Daoy (cell line): ENCODE measurements around the gene HOXB7. TPM values are rescaled to one million over a fixed set of nuclear protein-coding genes. Genes with fewer than 3 reads are reported as not detected.

Source experiments
- DNase-seq: peaks from one replicate; pipeline ENCODE4 v3.0.0-alpha.2; 2015; ENCODE audit warnings: low read depth
- total RNA-seq: library from RNA; depleted of rRNA; stranded (reverse); fragments of >200 nt; shearing (Covaris generic); gene quantifications from 2 replicates; pipeline ENCODE4 v1.2.3, GENCODE V29; 2014

HOXB7 gene
- total RNA-seq, 1 experiment from 2014 or later = 13.2 TPM

DNA sequence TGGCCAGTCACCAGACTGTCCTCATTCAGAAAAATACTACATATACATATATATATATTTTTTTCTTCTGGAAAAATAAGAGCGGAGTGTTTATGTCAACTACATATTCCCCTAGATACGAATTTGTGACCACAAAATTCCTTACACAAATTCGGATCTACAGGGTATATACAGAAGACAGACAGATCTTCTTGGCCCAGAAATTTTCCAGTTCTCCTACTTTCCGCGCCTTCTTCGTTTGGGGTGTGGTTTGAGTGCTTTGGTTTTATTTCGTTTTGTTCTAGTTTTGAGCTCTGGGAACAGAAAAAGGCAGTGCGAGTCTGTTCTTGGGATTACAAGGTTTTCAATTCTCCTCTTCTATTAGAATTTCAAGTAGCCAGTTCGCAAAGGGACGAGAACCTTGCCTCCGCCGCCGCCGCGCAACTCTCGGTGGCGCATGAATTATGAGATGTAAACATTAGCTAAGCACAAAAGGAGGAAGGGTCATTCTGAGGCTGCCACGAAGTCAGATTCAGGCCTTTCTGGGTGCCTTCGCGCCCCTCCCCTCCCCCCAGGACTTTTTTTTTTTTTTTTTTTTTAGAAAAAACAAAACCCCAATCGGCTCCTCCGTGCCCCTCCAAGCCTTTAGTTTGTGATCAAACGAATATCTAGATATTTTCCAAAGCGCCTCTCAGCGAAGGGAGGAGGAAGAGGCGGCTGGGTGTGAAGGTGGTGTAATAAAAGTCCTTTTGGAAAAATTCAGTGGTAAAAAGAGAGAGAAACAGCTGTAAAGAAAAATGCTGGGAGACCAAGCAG lies 30.9 kb downstream of the HOXB7 start:
- DNase-seq = no peak

DNA sequence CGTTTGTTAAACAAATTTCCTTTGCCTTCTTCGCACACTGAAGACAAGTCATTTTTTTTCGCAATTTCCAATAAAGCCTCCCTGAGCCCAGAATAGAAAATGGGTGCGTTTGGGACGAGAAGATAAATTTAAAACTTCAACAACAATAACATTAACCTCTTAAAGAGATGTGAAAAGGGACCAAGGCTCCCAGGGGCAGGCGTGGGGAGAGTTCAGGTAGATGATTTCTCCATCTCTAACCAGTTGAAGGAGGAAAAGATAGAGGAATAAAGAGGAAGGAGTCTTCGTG lies 31.4 kb downstream of the HOXB7 start:
- DNase-seq = no peak

GRCh38 chr17:48578616-48579470 lies 32.0 kb downstream of the HOXB7 start:
- no peak for DNase-seq

- DNase-seq = peak; percentile 75
Observed at GRCh38 chr17:48577946-48578615, 32.7 kb downstream of the HOXB7 start, which contains the start of gene HOXB4. HOXB4 (minus strand) TSS chr17:48578350; CDS start chr17:48578319, 31 bp downstream.

- DNase-seq = no peak
Observed at GRCh38 chr17:48577330-48577945, 33.4 kb downstream of the HOXB7 start.

- peak; percentile 57 for DNase-seq
Observed at GRCh38 chr17:48576479-48577309, 34.1 kb downstream of the HOXB7 start.

- DNase-seq = no peak
Observed at GRCh38 chr17:48575673-48576478, 34.9 kb downstream of the HOXB7 start.

DNA sequence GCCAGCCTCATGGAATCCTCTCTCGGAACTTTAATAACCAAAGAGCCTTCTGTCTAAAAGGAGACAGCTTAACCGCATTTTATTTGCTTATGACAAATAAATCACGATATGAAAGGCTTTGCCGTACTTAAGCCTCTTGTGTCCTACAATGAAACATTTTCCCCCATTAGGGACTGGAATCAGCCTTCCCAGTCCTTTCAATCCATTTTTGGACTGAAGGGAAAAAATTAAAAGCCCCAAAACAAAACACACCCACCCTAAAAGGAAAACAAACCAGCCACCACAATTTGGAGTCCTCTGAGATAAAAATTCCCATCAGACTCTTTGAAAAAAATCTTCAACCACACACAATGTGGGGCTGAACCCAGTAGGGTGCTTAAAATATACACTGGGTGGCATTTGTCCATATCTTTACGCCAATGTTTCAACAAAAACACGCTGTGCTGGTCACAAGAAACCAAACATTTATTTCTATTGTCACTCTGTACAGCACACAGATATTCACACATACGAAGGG lies 35.7 kb downstream of the HOXB7 start:
- DNase-seq = no peak

- DNase-seq = no peak
Observed at GRCh38 chr17:48574505-48575065, 36.2 kb downstream of the HOXB7 start.

GRCh38 chr17:48571826-48572417 lies 38.9 kb downstream of the HOXB7 start:
- no peak for DNase-seq

DNA sequence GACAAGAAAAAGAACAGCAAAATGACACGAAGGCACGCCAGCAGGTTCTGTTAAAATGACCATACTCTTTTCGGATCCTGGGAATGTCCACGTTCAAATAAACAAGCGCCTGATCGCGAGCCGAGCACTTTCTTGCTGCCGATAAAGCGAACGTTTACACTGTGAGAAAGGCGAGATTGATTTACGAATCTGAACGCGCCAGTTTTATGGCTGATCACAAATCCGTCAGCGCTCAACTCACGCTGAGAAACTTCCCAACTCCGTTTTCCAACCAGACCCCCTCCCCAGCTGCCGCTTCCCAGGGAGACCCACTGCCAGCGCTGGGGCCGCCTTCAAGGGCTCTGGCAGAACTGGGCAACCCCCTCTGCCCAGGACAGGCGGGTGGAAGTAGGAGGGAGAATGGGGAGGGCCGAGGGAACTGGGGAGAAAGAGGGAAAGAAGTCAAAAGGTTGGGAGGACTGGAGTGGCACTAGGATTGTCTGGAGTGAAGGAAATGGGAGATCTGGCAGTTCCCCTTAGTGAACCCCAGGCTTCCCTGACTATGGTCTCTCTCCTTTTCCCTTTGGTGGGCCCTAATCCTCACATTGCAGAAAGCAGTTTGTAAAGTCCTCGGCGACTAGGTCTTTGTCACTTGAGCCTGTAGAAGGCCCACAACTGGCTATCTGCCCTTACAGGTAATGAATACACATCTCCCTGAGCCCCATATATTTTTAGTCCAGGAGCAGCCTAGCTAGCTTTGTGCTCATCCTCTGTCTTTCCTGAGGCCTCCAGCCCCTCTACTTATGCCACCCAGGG lies 39.6 kb downstream of the HOXB7 start:
- DNase-seq = no peak

- no peak for DNase-seq
Observed at GRCh38 chr17:48570325-48571023, 40.3 kb downstream of the HOXB7 start.

GRCh38 chr17:48569674-48570324 lies 41.0 kb downstream of the HOXB7 start:
- DNase-seq = no peak

DNA sequence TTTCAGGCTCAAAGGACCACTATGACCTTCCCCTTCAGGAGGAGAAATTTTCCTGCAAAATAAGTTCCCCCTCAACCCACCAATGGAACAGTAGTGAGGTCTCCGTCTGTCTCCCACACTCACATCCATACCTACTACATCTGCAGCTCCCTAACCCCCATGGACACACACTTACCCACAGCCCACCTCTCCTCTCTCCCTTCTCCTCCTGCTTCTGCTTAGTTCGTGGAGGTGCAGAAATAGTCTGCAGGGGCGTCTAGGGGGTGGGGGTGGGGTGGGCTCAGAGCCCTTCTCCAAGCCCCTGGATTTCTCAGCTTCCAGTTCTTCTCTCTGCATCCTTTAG lies 41.6 kb downstream of the HOXB7 start:
- no peak for DNase-seq

DNA sequence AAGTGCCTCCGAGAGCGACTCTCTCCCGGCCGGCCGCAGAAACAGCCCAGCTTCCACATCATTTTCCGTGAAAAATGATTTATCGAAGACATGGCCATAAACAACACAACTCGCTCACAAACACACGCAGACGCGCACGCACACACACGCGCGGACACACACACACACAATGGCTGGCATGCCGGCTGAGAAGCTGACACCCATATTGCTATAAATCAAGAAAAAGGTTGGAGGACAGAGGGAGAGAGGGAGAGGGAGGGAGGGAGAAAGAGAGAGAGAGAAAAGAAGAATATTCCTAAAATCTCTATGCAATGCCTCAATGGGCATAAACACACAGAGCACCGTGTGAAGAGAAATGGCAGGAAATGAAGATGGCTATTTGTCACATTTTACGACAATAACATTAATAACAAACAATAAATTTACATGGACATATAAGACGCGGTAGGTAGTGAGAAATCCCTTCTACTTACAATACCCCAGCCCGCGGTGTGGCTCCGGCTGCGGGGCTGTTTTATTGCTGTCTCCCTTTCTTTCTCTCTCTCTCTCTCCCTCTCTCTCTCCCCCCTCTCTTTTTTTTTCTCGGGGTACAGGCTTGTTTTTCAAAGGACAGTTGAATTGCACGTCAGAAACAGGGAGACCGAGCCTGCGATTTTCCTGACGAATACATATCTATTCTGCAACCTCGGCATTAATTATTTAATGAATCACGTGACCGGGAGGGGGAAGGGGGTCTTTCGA lies 42.1 kb downstream of the HOXB7 start:
- DNase-seq = no peak

DNA sequence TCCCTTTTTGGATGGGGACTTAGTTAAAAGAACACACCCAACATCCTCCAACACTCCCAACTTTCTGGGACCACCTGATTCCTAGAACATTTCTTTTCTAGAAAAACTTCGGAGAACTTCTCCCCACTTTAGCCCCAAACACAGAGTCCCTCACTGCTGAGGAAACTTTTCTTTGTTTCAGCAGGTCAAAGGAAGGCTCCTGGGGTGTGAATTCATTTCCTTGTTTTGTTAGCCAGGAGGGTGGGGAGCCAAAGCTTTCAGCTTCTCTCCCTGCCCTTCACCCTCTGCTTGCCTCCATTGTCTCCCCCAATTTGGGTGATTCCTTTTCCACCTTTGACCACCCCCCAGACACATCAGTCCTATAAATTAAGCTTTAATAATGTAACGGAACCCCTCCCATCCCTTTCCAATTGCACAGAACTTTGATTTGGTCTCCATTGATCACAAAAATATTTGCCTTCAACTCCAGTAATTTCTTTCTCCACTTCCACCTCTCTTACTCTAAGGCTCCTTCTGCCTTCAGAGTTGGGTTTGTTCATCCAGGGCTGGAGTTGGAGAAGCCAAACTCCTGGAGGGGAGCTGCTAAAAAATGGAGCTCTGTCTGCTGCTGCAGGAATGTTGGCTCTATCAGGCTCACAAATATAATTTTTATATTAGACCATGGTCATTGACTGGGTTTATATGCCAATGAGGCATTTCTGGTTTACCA lies 43.0 kb downstream of the HOXB7 start:
- DNase-seq = no peak
